HUES64 (cell line): ENCODE measurements around the gene RFTN2.
A peak's percentile ranks its signal among the peaks of the same experiment; 100 is the strongest.

Experiments
- H3K27ac ChIP-seq: 2 replicates; pipeline ENCODE4 v1.7.0; 2013; ENCODE audit warnings: low read depth, low read length, inconsistent platforms
- H3K27me3 ChIP-seq: 2 replicates; pipeline ENCODE4 v1.6.1; 2013; ENCODE audit warnings: mild to moderate bottlenecking, low read length; ENCODE audit not compliant: insufficient read depth
- H3K36me3 ChIP-seq: 2 replicates; pipeline ENCODE4 v1.6.1; 2013; ENCODE audit warnings: mild to moderate bottlenecking, low read length; ENCODE audit not compliant: insufficient read depth
- H3K4me1 ChIP-seq: 2 replicates; pipeline ENCODE4 v1.6.1; 2013; ENCODE audit warnings: mild to moderate bottlenecking, low read length, moderate library complexity; ENCODE audit not compliant: insufficient read depth
- H3K4me3 ChIP-seq: 2 replicates; pipeline ENCODE4 v1.5.1; 2013; ENCODE audit warnings: mild to moderate bottlenecking, low read length, moderate library complexity
- H3K9ac ChIP-seq: 2 replicates; pipeline ENCODE4 v1.6.1; 2013; ENCODE audit warnings: mild to moderate bottlenecking, low read depth, low read length
- H3K9me3 ChIP-seq: 2 replicates; pipeline ENCODE4 v1.6.1; 2013; ENCODE audit warnings: low read depth, low read length; ENCODE audit not compliant: insufficient read depth
- WGBS: fragments of 150-250, 120-280 bp; methylation state at CpG from one replicate; pipeline ENCODE4 v1.1.7; 2013; ENCODE audit warnings: missing lambda C conversion rate; 5-methylcytosine and 5-hydroxymethylcytosine counted together

The RFTN2 gene

DNA sequence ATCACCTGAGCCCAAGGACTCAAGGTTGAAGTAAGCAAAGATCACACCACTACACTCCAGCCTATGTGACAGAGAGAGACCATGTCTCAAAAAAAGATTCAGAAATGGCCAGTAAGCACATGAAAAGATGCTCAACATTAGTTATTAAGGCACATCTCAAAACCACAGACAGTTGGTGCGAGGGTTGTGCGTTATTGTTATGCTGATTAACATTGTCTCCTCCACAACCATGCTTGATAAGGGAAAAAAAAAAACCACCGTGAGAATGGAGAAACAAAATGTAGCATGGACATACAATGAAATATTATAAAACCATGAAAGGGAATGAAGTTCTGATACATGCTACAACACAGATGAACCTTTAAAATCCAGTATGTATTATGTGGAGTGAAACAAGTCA, 132.2 kb downstream of the RFTN2 start:
- Histone ChIP-seq H3K36me3 (peaks cover 89% of the 10 kb centered on the region), H3K9me3 (no peaks in the 10 kb centered on the region), H3K27ac (no peak overlapping the region), H3K9ac (no peak overlapping the region), H3K27me3 (no peaks in the 10 kb centered on the region), H3K4me1 (no peaks in the 10 kb centered on the region), H3K4me3 (no peak overlapping the region)
- WGBS, result 100% methylated on average over 2 of the region's 3 CpGs

DNA sequence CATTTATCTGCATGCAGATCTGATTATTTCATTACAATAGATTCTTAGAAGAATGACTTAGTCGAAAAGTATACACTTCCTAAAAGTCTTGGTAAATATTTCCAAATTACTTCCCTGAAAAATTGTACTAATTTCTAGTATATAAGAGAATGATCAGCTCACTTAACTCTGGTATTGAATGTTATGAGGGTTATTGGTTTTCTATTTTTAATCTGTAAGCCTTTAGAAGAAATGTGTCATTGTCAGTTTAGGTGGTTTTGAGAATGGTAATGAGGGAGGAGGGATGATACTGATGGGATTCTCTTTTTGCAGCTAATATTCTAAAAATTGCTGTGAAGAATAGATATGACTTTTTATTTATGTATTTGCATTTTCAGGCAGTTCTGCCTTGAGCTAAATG, 135.7 kb downstream of the RFTN2 start:
- no peak overlapping the region for H3K9ac ChIP-seq
- H3K27me3 ChIP-seq, result no peaks in the 10 kb centered on the region
- WGBS, result no CpG with 5 or more reads among the region's 1 CpG
- no peaks in the 10 kb centered on the region for H3K4me1 ChIP-seq
- H3K27ac ChIP-seq, result no peak overlapping the region
- H3K9me3 ChIP-seq, result no peaks in the 10 kb centered on the region
- peaks cover 88% of the 10 kb centered on the region for H3K36me3 ChIP-seq
- H3K4me3 ChIP-seq, result no peak overlapping the region

DNA sequence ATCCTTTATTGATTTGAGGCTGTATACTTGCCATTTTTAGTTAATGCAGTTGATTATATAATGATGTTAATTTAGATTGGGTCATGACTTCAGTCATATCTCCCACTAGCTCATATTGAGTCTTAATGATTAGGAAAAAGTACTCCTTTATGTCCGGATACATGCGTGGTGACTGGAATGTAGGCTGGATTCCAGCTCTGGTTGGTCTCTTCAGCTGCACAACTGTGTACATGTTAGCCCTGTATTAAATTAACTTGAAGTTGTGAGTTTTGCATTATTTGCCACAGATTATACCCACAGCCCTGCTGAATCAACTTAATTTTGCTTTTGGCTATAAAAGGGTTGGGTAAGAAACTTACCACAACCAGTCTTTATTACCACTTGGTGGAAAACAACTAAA, 137.0 kb downstream of the RFTN2 start:
- H3K4me1 ChIP-seq, result no peaks in the 10 kb centered on the region
- H3K4me3 ChIP-seq, result no peak overlapping the region
- H3K27me3 ChIP-seq, result no peaks in the 10 kb centered on the region
- peak overlapping the region; percentile 16; the same call in 1 of the 2 replicates for H3K27ac ChIP-seq
- peaks cover 77% of the 10 kb centered on the region for H3K36me3 ChIP-seq
- no peak overlapping the region for H3K9ac ChIP-seq
- no peaks in the 10 kb centered on the region for H3K9me3 ChIP-seq
- WGBS, result 94% methylated on average over 2 of the region's 2 CpGs
